Measurements from ENCODE around the gene RHNO1. TPM values are rescaled to one million over a fixed set of nuclear protein-coding genes. Genes with fewer than 3 reads are reported as not detected.

The RHNO1 gene
- total and polyA plus RNA-seq, 2 donors (not counting 3 experiments of a cell fraction or from before 2014, with no cell fraction given), result 33.8 to 35.2 TPM

DNA sequence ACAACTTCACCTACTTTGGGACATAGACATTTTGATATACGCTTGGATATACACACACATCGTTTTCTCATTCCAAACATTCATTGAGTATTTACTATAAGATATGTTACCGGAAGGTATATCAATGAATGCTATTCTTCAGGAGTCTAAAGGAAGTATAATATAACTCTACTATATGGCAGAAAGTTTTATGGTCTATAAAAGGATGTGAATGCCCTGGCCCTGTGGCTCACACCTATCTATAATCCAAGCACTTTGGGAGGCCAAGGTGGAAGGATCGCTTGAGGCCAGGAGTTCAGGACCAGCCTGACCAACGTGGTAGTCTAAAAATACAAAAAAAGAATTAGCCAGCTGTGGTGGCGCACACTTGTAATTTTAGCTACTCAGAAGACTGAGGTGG lies 47.7 kb upstream of the RHNO1 start:
- Histone ChIP-seq H3K4me1 (ENCODE audit: control insufficient read depth, extremely low read depth, insufficient read depth, low read length) (no peaks in the 10 kb centered on the region), H2AFZ (ENCODE audit: low read depth, low read length) (no peak overlapping the region), H3K9me3 (replicated peaks; ENCODE audit: control insufficient read depth, insufficient read depth, low read length) (no peaks in the 10 kb centered on the region), H3K9ac (replicated peaks; ENCODE audit: extremely low read depth, insufficient read depth, low read length) (no peak overlapping the region), H3K4me3 (replicated peaks in 1 of 3; ENCODE audit: insufficient read depth in 1 of 3, low read depth in 1 of 3, low read length in 3 of 3) (no peak overlapping the region), H4K20me1 (replicated peaks; ENCODE audit: control insufficient read depth, extremely low read depth, insufficient read depth, low read length) (no peaks in the 10 kb centered on the region), H3K36me3 (ENCODE audit: control insufficient read depth in 2 of 2, extremely low read depth in 1 of 2, insufficient read depth in 2 of 2, low read length in 2 of 2) (peaks cover 8 to 20% of the 10 kb centered on the region in 2 experiments), H3K27ac (ENCODE audit: insufficient read depth, low read depth, low read length) (no peak overlapping the region), H3K9me1 (replicated peaks; ENCODE audit: control insufficient read depth, extremely low read depth, insufficient read depth, low read length) (no peaks in the 10 kb centered on the region), H3K79me2 (ENCODE audit: control insufficient read depth, insufficient read depth, low read length) (no peaks in the 10 kb centered on the region), H3K27me3 (ENCODE audit: control insufficient read depth in 2 of 2, insufficient read depth in 2 of 2, low read length in 2 of 2) (no peaks in the 10 kb centered on the region), H3K4me2 (ENCODE audit: insufficient read depth, low read length) (no peak overlapping the region)
- no TSS peak for BruUV-seq (replicated peaks)
- ChIA-PET POLR2A (no interaction called here), CTCF (no interaction called here)
- TF ChIP-seq POLR2AphosphoS5 (IDR thresholded peaks at IDR 0.05; ENCODE audit: insufficient read depth, low read depth, low read length), result no peak
- TF ChIP-seq FOS (IDR thresholded peaks at IDR 0.05; ENCODE audit: borderline replicate concordance, insufficient read depth, low read length), result no peak
- TF ChIP-seq MYC (IDR thresholded peaks at IDR 0.05; ENCODE audit: low read depth, low read length), result no peak
- TF ChIP-seq JUN (IDR thresholded peaks at IDR 0.05; ENCODE audit: borderline replicate concordance, insufficient read depth, insufficient read length, low read depth), result no peak
- no peak for TF ChIP-seq GATA2 (IDR thresholded peaks at IDR 0.05; ENCODE audit: insufficient read depth, insufficient read length, low read depth, low read length)
- no peak for TF ChIP-seq POLR2A (IDR thresholded peaks at IDR 0.05; ENCODE audit: low read depth, low read length)
- TF ChIP-seq, protein P1, sequence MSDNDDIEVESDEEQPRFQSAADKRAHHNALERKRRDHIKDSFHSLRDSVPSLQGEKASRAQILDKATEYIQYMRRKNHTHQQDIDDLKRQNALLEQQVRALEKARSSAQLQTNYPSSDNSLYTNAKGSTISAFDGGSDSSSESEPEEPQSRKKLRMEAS (IDR thresholded peaks at IDR 0.05; ENCODE audit: insufficient read depth, insufficient read length), result no peak
- intact Hi-C loops (cut with micrococcal nuclease) (no loop called here), dilution Hi-C loops (cut with MboI; ENCODE audit: extremely low pct_ligation_motif_present, low sequenced_read_pairs) (no loop called here)
- FAIRE-seq (no peak), DNase-seq (ENCODE audit: low read depth, low spot score) (no peak)

DNA sequence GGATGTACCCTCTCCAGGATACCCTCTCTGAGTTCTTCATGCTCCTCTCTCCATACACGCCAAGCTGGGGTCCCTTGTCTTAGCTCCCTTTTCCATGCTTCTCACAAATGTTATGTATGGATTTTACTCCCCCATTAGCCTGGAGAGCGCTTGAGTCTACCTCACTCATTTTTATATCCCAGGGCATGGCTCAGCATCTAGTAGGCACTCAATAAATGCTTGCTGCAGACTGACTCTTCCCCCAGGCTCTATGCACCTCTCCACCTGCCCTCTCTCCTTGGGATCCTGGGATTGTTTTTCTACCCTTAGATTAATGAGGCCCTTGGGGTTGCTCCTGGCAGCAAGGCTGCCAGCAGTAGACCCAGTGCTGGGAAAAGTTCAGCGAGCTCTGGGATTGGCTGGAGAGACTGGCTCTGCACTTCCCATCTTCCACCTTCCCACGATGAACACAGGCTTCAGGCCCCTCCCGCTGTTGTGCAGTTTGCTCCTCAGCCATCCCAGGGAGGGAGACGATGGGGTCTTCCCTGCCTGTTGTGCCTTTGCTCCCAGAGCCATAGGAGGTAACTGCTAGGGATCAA lies 44.4 kb upstream of the RHNO1 start:
- H3K9me1 ChIP-seq (replicated peaks; ENCODE audit: control insufficient read depth, extremely low read depth, insufficient read depth, low read length), result no peaks in the 10 kb centered on the region
- peaks cover 0 to 5% of the 10 kb centered on the region in 2 experiments for H3K36me3 ChIP-seq (ENCODE audit: control insufficient read depth in 2 of 2, extremely low read depth in 1 of 2, insufficient read depth in 2 of 2, low read length in 2 of 2)
- no peak overlapping the region for H3K9ac ChIP-seq (replicated peaks; ENCODE audit: extremely low read depth, insufficient read depth, low read length)
- H2AFZ ChIP-seq (ENCODE audit: low read depth, low read length), result no peak overlapping the region
- DNase-seq (ENCODE audit: low read depth, low spot score), result no peak
- FAIRE-seq, result no peak
- H3K4me2 ChIP-seq (ENCODE audit: insufficient read depth, low read length), result no peak overlapping the region
- H3K4me1 ChIP-seq (ENCODE audit: control insufficient read depth, extremely low read depth, insufficient read depth, low read length), result no peaks in the 10 kb centered on the region
- no peak overlapping the region for H3K27ac ChIP-seq (ENCODE audit: insufficient read depth, low read depth, low read length)
- no peak for TF ChIP-seq JUN (IDR thresholded peaks at IDR 0.05; ENCODE audit: borderline replicate concordance, insufficient read depth, insufficient read length, low read depth)
- TF ChIP-seq, protein P2, sequence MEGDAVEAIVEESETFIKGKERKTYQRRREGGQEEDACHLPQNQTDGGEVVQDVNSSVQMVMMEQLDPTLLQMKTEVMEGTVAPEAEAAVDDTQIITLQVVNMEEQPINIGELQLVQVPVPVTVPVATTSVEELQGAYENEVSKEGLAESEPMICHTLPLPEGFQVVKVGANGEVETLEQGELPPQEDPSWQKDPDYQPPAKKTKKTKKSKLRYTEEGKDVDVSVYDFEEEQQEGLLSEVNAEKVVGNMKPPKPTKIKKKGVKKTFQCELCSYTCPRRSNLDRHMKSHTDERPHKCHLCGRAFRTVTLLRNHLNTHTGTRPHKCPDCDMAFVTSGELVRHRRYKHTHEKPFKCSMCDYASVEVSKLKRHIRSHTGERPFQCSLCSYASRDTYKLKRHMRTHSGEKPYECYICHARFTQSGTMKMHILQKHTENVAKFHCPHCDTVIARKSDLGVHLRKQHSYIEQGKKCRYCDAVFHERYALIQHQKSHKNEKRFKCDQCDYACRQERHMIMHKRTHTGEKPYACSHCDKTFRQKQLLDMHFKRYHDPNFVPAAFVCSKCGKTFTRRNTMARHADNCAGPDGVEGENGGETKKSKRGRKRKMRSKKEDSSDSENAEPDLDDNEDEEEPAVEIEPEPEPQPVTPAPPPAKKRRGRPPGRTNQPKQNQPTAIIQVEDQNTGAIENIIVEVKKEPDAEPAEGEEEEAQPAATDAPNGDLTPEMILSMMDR (IDR thresholded peaks at IDR 0.05; ENCODE audit: extremely low read depth in 1 of 2, insufficient read depth in 1 of 2, low read depth in 1 of 2, low read length in 2 of 2), result no peak
- TF ChIP-seq MYC (IDR thresholded peaks at IDR 0.05; ENCODE audit: low read depth, low read length), result no peak
- no peak for TF ChIP-seq GATA2 (IDR thresholded peaks at IDR 0.05; ENCODE audit: insufficient read depth, insufficient read length, low read depth, low read length)
- TF ChIP-seq, protein P1 (IDR thresholded peaks at IDR 0.05; ENCODE audit: insufficient read depth, insufficient read length), result no peak
- no peak for TF ChIP-seq POLR2A (IDR thresholded peaks at IDR 0.05; ENCODE audit: low read depth, low read length)
- no peak for TF ChIP-seq POLR2AphosphoS5 (IDR thresholded peaks at IDR 0.05; ENCODE audit: insufficient read depth, low read depth, low read length)
- no peak for TF ChIP-seq FOS (IDR thresholded peaks at IDR 0.05; ENCODE audit: borderline replicate concordance, insufficient read depth, low read length)
- TF ChIP-seq EZH2 (IDR thresholded peaks at IDR 0.05; ENCODE audit: borderline replicate concordance, low read depth, low read length, severe bottlenecking), result no peak
- dilution Hi-C loops (cut with MboI; ENCODE audit: extremely low pct_ligation_motif_present, low sequenced_read_pairs) (no loop called here), intact Hi-C loops (cut with micrococcal nuclease) (no loop called here)
- CTCF ChIA-PET, result interaction anchor here (0.9 to 2.1 kb wide), 3 partner anchors 13 to 21 kb away, joined by 3 to 9 read pairs (median 5); no protein-coding TSS in a partner anchor
- no peaks in the 10 kb centered on the region for H3K79me2 ChIP-seq (ENCODE audit: control insufficient read depth, insufficient read depth, low read length)
- H3K4me3 ChIP-seq (replicated peaks in 1 of 3; ENCODE audit: insufficient read depth in 1 of 3, low read depth in 1 of 3, low read length in 3 of 3), result no peak overlapping the region
- POLR2A ChIA-PET, result no interaction called here
- H4K20me1 ChIP-seq (replicated peaks; ENCODE audit: control insufficient read depth, extremely low read depth, insufficient read depth, low read length), result no peaks in the 10 kb centered on the region
- H3K27me3 ChIP-seq (ENCODE audit: control insufficient read depth in 2 of 2, insufficient read depth in 2 of 2, low read length in 2 of 2), result peaks cover 0 to 4% of the 10 kb centered on the region in 2 experiments
- no TSS peak for BruUV-seq (replicated peaks)
- no peaks in the 10 kb centered on the region for H3K9me3 ChIP-seq (replicated peaks; ENCODE audit: control insufficient read depth, insufficient read depth, low read length)

All from endothelial cell of umbilical vein (primary cell).